Muscle layer of duodenum (tissue), 2 donors: ENCODE data around the gene TTC7B.

Experiments used
- H3K27ac ChIP-seq: one replicate; pipeline ENCODE4 v1.7.0; 2013; ENCODE audit warnings: mild to moderate bottlenecking, low read length
- H3K27me3 ChIP-seq: one replicate; pipeline ENCODE4 v1.7.0; 2013; ENCODE audit warnings: low read depth, mild to moderate bottlenecking, control low read depth, low read length
- H3K36me3 ChIP-seq, 2 donors: one replicate each; pipeline ENCODE4 v1.7.0; 2013; ENCODE audit warnings: low read length in 2 of 2, control low read depth in 1 of 2, mild to moderate bottlenecking in 1 of 2; ENCODE audit not compliant: insufficient read depth in 2 of 2, control insufficient read depth in 1 of 2
- H3K4me1 ChIP-seq, 2 donors: one replicate each; pipeline ENCODE4 v1.7.0; 2013; ENCODE audit warnings: low read length in 2 of 2, mild to moderate bottlenecking in 2 of 2, control low read depth in 1 of 2, moderate library complexity in 1 of 2; ENCODE audit not compliant: insufficient read depth in 2 of 2, control insufficient read depth in 1 of 2
- H3K4me3 ChIP-seq, 2 donors: one replicate each; pipeline ENCODE4 v1.7.0; 2013; ENCODE audit warnings: low read length in 2 of 2, low read depth in 1 of 2, mild to moderate bottlenecking in 1 of 2
- H3K9me3 ChIP-seq, 2 donors: one replicate each; pipeline ENCODE4 v1.7.0; 2013; ENCODE audit warnings: low read length in 2 of 2, control low read depth in 1 of 2, mild to moderate bottlenecking in 1 of 2; ENCODE audit not compliant: control insufficient read depth in 1 of 2
- donor health status: healthy.

The TTC7B gene

DNA sequence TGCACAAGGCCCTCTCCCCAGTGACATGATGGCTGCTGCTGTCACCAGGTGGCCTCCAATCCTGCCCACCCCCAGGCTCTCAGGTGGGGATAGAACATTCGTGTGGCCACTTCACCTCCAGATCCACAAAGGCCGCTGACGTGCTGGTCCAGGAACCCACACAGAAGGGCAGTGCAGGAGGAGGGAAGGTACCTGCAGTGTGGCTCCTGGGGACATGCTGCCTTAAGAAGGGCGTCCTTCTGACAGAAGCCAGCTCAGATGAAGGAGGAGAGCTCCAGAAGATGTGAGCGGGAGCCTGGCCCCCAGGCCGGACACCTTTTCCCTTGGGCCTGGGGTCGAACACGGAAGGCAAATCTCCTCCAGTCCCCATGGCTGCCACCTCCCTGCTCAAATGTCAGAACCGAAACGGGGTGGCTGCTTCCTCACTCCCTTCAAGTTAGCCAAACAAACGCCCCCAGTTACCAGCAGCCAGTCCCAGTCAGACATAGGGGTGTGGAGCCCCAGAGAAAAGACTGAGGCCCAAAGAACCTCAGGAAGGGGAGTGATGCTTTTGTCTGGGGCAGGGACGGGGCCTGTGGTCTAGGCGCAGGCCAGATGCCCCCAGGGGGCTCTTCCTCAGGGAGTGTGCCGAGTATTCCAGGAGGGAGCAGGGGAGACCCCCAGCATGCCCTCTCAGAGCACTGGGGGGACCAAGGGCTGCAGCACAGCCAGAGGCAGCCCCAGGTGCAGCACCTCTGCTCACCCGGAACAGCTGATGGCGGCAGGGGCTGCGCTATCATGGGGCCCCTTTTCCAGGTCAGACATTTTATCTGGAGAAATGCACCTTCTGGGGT lies 263.5 kb downstream of the TTC7B start:
- no peaks in the 10 kb centered on the region for H3K27me3 ChIP-seq
- H3K4me3 ChIP-seq: no peak overlapping the region
- no peaks in the 10 kb centered on the region for H3K36me3 ChIP-seq
- no peaks in the 10 kb centered on the region for H3K9me3 ChIP-seq
- no peak overlapping the region for H3K27ac ChIP-seq
- peaks cover 0 to 56% of the 10 kb centered on the region in 2 donors for H3K4me1 ChIP-seq

DNA sequence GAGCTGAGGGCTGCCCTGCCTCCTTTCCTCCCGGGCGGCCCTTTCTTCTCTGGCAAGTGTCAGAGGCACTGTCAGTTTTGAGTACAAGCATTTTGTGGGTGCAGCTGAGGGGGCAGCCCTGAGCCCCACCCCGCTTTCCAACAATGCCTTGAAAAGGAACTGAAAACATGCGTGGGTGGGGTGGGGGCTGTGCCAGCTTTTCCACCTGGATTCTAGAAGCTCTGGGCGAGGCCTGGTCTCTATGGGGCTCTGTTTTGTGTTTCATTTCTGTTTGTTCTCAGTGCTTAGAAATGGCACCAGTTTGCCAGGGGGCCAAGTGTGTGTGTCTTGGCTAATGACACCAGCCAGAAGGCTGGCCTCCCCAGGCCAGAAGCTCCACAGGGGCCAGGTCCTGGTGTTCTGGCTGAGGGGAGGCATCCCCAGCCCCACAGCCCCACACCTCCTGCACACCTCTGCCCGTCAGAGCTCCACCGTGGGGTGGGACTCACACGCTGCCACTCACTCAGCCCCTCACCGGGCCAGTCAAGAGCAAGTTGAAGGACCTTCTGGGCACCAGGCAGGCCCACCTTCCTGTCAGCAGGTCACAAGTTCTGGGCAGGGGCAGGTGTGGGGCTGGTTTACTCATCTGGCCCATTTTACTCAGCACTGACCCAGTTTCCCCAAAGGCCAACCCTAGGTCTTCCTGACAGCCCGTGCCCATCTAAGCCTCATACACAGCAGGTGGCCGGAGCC lies 264.3 kb downstream of the TTC7B start:
- H3K4me3 ChIP-seq: no peak overlapping the region
- peaks cover 0 to 62% of the 10 kb centered on the region in 2 donors for H3K4me1 ChIP-seq
- no peaks in the 10 kb centered on the region for H3K27me3 ChIP-seq
- H3K9me3 ChIP-seq: no peaks in the 10 kb centered on the region
- no peaks in the 10 kb centered on the region for H3K36me3 ChIP-seq
- no peak overlapping the region for H3K27ac ChIP-seq

DNA sequence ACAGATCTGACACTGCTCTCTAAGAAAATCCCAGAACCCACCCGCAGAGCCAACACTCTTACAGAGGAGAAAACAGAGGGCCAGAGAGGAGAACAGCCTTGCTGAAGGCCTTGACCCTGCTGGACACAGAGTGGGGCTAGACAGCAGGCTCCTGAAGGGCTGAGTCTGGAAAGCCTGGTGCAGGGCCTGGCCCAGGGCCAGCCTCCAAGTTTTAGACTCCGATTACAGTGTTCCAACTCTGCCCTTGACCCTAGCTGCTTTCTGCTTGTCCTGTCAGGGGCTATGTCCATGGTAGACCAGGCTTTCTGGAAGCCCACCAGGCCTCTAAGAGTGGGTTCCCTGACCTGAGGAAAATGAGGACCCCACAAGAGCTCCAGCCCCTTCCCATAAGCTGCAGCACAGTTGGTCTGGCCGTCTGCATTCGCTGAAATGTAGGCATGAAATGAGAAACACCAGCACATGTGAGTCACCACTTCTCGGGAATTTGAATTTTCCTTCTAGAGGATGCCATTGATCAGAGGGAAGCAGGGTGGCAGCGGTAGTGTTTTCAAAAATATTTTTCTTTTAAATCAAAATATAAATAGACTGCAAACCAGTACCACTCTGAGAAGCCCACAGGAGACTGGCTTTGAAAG lies 265.0 kb downstream of the TTC7B start:
- H3K4me1 ChIP-seq: peaks cover 0 to 64% of the 10 kb centered on the region in 2 donors
- H3K27me3 ChIP-seq: no peaks in the 10 kb centered on the region
- no peaks in the 10 kb centered on the region for H3K36me3 ChIP-seq
- H3K9me3 ChIP-seq: no peaks in the 10 kb centered on the region
- no peak overlapping the region for H3K27ac ChIP-seq
- H3K4me3 ChIP-seq: no peak overlapping the region

DNA sequence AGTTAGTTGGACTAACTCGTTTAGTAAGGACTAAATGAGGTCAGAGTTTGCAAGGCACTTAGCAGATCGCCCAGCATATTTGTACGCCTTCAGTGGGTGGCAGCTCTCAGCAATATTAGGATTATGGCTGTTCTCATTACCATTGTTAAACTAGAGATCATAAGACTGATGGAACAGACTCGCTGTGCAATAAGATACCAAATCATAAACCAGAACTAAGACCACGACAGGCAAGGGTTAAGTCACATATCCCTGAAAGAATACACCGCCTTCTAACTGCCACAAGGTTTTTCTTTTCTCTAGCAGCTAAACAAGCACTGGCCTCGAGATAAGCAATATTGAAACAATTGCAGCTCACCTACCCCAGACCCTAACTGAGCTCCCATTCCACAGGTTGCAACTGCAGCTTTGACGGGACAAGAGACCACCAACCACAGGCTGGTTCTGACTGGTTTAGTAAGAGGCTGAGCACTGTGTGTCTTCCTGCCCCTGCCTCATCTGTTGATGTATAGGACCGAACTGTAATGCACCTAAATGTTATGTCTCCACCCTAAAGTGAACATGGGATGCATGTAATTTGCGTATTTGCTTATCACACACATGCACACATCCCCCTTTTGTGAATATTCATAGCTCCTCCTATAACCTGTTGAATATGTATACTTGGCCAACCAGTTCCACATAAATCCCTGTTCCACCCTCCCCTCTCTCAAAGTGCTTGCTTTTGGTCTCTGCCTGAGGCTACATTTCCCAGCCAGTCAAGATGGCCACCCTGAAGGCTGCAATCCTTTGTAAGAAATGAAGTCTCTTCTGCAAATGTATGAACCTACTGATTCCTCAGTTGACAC lies 266.2 kb downstream of the TTC7B start:
- H3K36me3 ChIP-seq: no peaks in the 10 kb centered on the region
- no peaks in the 10 kb centered on the region for H3K27me3 ChIP-seq
- H3K27ac ChIP-seq: no peak overlapping the region
- no peaks in the 10 kb centered on the region for H3K9me3 ChIP-seq
- no peak overlapping the region for H3K4me3 ChIP-seq
- peaks cover 0 to 60% of the 10 kb centered on the region in 2 donors for H3K4me1 ChIP-seq

DNA sequence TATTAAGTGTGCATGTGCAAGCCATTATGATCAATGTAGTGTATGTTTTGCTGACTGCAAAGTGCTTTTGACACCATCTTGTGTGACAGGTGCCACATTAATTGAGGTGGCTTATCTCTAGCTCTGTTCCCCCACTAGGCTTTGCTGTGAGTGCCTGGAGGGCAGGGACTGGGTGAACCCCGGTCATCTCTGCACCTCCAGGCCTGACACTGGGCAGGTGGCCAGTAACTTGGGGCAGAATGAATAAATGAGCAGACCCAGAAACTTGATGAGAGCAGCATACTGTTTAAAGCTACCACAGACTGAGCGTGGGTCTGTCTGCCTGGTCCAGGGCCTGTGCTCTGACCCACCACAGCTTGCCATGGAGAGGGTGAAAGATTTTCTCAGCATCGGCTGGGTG lies 267.8 kb downstream of the TTC7B start:
- Histone ChIP-seq H3K4me1 (peaks cover 0 to 52% of the 10 kb centered on the region in 2 donors), H3K27ac (no peak overlapping the region), H3K9me3 (no peaks in the 10 kb centered on the region), H3K36me3 (no peaks in the 10 kb centered on the region), H3K4me3 (no peak overlapping the region), H3K27me3 (no peaks in the 10 kb centered on the region)

DNA sequence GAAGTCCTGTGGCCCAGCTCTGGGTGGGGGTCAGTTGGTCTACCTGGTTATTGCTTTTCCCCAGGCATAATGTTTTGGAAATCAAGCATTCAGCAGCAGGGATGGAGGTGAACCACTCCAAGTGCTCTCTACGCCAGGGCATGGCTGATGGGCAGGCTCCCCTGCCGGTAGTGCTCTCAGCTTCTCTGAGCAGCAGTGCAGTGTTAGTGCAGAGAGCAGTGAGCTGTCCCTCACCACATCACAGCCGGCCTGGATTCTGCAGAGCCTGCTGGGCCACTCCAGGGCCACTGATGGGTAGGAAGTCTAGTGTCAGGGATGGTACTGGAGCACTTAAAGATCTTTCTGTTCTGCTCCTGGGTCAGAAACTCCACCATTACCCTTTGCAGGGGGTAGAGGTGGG lies 268.3 kb downstream of the TTC7B start:
- Histone ChIP-seq H3K27me3 (no peaks in the 10 kb centered on the region), H3K4me1 (peaks cover 0 to 50% of the 10 kb centered on the region in 2 donors), H3K36me3 (no peaks in the 10 kb centered on the region), H3K27ac (no peak overlapping the region), H3K9me3 (no peaks in the 10 kb centered on the region), H3K4me3 (no peak overlapping the region)

DNA sequence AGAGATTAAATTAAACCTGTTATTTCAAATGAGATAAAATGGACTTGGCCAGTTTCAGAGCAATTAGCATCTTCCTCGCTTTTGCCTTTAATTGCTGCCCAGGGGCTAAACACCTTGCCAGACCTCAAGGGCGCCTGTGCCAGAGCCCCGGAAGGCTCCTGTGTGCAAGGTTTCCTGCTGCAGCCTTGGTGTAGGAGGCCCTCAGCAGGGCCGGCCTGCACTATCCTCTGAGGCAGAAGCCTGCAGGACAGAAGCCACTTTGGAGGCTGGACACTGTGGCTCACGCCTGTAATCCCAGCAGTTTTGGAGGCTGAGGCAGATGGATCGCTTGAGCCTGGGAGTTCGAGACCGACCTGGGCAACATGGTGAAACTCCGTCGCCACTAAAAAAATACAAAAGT lies 269.0 kb downstream of the TTC7B start:
- H3K27ac ChIP-seq: no peak overlapping the region

DNA sequence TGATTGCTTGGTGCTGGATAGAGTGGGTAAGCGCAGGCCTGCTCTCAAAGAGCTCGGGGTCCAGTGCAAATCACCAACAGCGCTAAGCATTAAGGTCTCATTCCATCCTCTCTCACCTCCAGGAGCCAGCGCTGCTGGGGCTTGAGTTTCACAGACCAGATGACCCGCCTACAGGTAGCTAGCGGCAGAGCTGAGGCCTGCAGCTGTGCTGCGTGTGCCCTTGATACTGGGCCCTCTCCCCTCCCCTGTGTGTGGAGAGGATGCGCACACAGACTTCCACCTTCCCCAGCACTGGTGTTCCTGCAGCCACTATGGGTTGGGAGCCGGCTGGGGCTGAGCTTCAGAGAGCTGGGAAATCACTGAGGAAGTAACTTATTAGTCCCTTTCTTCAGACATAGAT lies 269.5 kb downstream of the TTC7B start:
- Histone ChIP-seq H3K36me3 (no peaks in the 10 kb centered on the region), H3K27ac (no peak overlapping the region), H3K4me1 (peaks cover 0 to 45% of the 10 kb centered on the region in 2 donors), H3K9me3 (no peaks in the 10 kb centered on the region), H3K4me3 (no peak overlapping the region), H3K27me3 (no peaks in the 10 kb centered on the region)

More for the DNA sequence above, 269.0 kb downstream of the TTC7B start:
- Histone ChIP-seq H3K4me1 (peaks cover 0 to 47% of the 10 kb centered on the region in 2 donors), H3K36me3 (no peaks in the 10 kb centered on the region), H3K4me3 (no peak overlapping the region), H3K27me3 (no peaks in the 10 kb centered on the region), H3K9me3 (no peaks in the 10 kb centered on the region)

DNA sequence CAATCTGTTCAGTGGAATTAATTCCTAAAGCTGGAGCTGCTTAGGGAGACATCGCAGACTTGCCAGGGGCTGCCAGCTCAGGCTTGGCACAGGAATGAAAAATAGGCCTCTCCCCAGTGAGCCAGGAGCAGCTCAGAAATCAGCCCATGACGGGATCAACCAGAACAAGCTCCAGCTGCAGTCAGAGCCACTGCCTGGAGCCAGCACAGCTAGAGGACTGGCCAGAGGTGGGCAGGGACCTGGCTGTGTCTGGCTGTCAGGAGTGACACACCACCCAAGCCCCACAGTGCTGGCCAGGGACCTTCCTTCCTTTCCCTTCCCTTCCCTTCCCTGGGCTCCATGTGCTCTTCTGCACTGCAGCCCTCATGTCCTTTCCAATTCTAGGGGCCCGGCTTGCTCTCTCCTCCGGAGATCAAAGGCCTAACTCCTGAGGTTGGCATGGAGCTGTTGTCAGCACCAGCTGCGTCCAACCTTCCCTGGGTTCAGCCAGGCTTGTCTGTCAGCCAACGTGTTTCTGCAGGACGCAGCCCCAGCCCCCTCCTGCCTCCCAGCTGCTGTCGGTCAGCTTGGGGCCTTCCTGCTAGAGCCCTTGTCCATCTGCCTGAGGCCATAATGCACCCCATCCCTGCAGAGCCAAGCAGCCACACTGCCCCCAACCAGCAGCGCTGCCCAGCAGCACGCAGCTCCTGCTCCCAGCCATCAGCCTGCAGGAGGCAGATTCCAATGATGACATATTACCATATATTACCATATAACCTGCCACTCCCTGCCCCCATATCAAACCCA lies 270.1 kb downstream of the TTC7B start:
- Histone ChIP-seq H3K9me3 (no peaks in the 10 kb centered on the region), H3K27me3 (no peaks in the 10 kb centered on the region), H3K27ac (no peak overlapping the region), H3K36me3 (peaks cover 0 to 2% of the 10 kb centered on the region in 2 donors), H3K4me1 (peaks cover 0 to 40% of the 10 kb centered on the region in 2 donors), H3K4me3 (no peak overlapping the region)

DNA sequence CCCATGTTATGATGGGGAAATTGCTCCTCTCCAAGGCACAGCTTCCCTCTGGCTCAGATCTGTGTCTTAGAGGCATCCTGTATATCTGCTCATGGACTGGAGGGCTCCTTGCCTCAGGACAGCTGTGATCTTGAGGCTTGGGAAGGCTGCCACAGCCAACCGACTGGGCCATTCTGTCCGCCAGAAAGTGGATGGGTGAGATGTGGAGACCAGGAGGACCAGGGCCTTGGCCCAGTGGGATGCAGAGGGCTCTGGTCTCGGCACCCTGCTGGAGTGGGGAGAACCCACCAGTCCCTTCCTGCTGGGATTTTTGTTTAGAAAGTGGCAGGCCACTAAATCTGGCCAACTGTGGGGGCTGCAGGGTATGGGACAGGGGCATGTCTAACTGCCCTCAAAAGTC lies 270.8 kb downstream of the TTC7B start:
- Histone ChIP-seq H3K27ac (no peak overlapping the region), H3K36me3 (peaks cover 4 to 7% of the 10 kb centered on the region in 2 donors), H3K4me1 (peaks cover 0 to 33% of the 10 kb centered on the region in 2 donors), H3K27me3 (no peaks in the 10 kb centered on the region), H3K4me3 (no peak overlapping the region), H3K9me3 (no peaks in the 10 kb centered on the region)
